Hair follicle dermal papilla cell (primary cell): ENCODE results near the gene CD69. TPM values are rescaled to one million over a fixed set of nuclear protein-coding genes. Genes with fewer than 3 reads are reported as not detected.

ENCODE experiments used
- total RNA-seq: library from RNA; depleted of rRNA; stranded (reverse); fragments of >200 nt; gene quantifications from 2 replicates; pipeline ENCODE4 v1.2.3, GENCODE V29; 2012

The CD69 gene
- not detected in 2 replicates for total RNA-seq

GRCh38 chr12:9760699-9761418 lies at the start of gene CD69:
TSS of gene CD69 (minus strand) at chr12:9760901. CDS start at chr12:9760820, 81 bp downstream.

GRCh38 chr12:9732921-9733461 lies 27.7 kb downstream of the CD69 start, which contains the start of gene CLECL1:
TSS of gene CLECL1 (minus strand) at chr12:9733097.

Other genes with a start within 250 kb of the CD69 start
- not detected in 2 replicates for gene KLRB1, start 153.0 kb downstream of the CD69 start, total RNA-seq
- gene CLEC2D, start 91.2 kb downstream of the CD69 start, total RNA-seq, result 4.1 and 7.0 TPM in 2 replicates
- not detected in 2 replicates for gene CLECL1, start 27.8 kb downstream of the CD69 start, total RNA-seq
- 0.16 TPM in 1 of 2 replicates, not detected in the other for gene KLRF1, start 66.6 kb upstream of the CD69 start, total RNA-seq
- gene CLEC2B, start 108.5 kb upstream of the CD69 start, total RNA-seq, result 18.8 and 18.9 TPM in 2 replicates
- not detected in 2 replicates for gene KLRF2, start 120.6 kb upstream of the CD69 start, total RNA-seq
- gene CLEC2A, start 171.5 kb upstream of the CD69 start, total RNA-seq, result not detected in 2 replicates
- gene CLEC12A, start 210.5 kb upstream of the CD69 start, total RNA-seq, result 0.65 TPM in 1 of 2 replicates, not detected in the other
- not detected in 2 replicates for gene CLEC1B, start 238.2 kb upstream of the CD69 start, total RNA-seq
- gene CLEC12B, start 249.7 kb upstream of the CD69 start, total RNA-seq, result under 0.01 TPM in 1 of 2 replicates, not detected in the other